Transverse colon (tissue), 4 donors: Measurements from ENCODE around the gene AKAP9. TPM values are rescaled to one million over a fixed set of nuclear protein-coding genes. Genes with fewer than 3 reads are reported as not detected.

Experiments used
- DNase-seq: peaks from one replicate; pipeline ENCODE4 v3.0.0-alpha.2; 2019
- H3K27ac ChIP-seq, 4 donors: fragments of 200-600 bp; sonication (generic); 2 replicates each; pipeline ENCODE4 v1.5.1; 2016 to 2018; ENCODE audit warnings: inconsistent platforms in 4 of 4
- H3K27me3 ChIP-seq: fragments of 200-600 bp; sonication (generic); 2 replicates; pipeline ENCODE4 v1.5.1; 2017; ENCODE audit warnings: inconsistent platforms
- H3K36me3 ChIP-seq, 4 donors: fragments of 200-600 bp; sonication (generic); 2 replicates each; pipeline ENCODE4 v1.5.1; 2017 to 2019; ENCODE audit warnings: inconsistent platforms in 4 of 4
- H3K4me1 ChIP-seq, 4 donors: fragments of 200-600 bp; sonication (generic); 2 replicates each; pipeline ENCODE4 v1.5.1; 2017 to 2020; ENCODE audit warnings: inconsistent platforms in 4 of 4
- H3K4me3 ChIP-seq, 4 donors: fragments of 200-600 bp; sonication (generic); 1 replicate in 1 of 4; 2 replicates in 3 of 4; pipeline versions ENCODE4 v1.5.1 to v1.6.1; 2017 to 2019; ENCODE audit warnings: inconsistent platforms in 4 of 4
- H3K9me3 ChIP-seq, 2 donors: fragments of 200-600 bp; sonication (generic); 2 replicates each; pipeline ENCODE4 v1.5.1; 2017 to 2019; ENCODE audit warnings: inconsistent platforms in 2 of 2
- CTCF ChIP-seq, 5 experiments: fragments of 200-600 bp in 3 of 5; fragments of 450-650 bp in 2 of 5; sonication (generic) in 3 of 5; IDR thresholded peaks; 1 replicate in 2 of 5; 2 replicates in 3 of 5; pipeline ENCODE4 v1.5.1; 2016 to 2017; ENCODE audit warnings: antibody characterized with exemption in 5 of 5, inconsistent platforms in 3 of 5, mild to moderate bottlenecking in 2 of 5, moderate library complexity in 1 of 5
- EP300 ChIP-seq: sonication (generic); formaldehyde crosslinking; IDR thresholded peaks from one replicate; pipeline ENCODE4 v1.6.1; 2017; ENCODE audit warnings: antibody characterized with exemption, low read depth
- POLR2A ChIP-seq: fragments of 450-650 bp; IDR thresholded peaks from one replicate; pipeline ENCODE4 v1.6.1; 2016; ENCODE audit warnings: antibody characterized with exemption, mild to moderate bottlenecking, moderate library complexity
- POLR2AphosphoS5 ChIP-seq, 3 donors: sonication (generic); formaldehyde crosslinking; IDR thresholded peaks; one replicate each; pipeline ENCODE4 v1.6.1; 2016; ENCODE audit warnings: antibody characterized with exemption in 3 of 3
- WGBS, 2 donors: methylation state at CpG; one replicate each; pipeline ENCODE4 v1.1.5; 2018; ENCODE audit warnings: low coverage in 1 of 2; 5-methylcytosine and 5-hydroxymethylcytosine counted together
- in situ Hi-C, 4 donors: fragments of 200-750 bp; cut with MboI; loops; one replicate each; pipeline versions ENCODE4 v1.15.0 to v1.15.1; 2017; ENCODE audit warnings: low sequenced_read_pairs in 3 of 4, low pct_ligation_motif_present in 1 of 4, low pct_unique_long_range_greater_than_20kb in 1 of 4
- intact Hi-C: fragments of 100-400 bp; cut with DNase I; formaldehyde crosslinking; loops from one replicate; pipeline ENCODE4 v1.15.1; 2023; ENCODE audit warnings: low total_unique reads
- total RNA-seq, 4 donors: library from RNA; depleted of rRNA; stranded (reverse); fragments of >200 nt; gene quantifications; one replicate each; pipeline ENCODE4 v1.1.0, GENCODE V29; 2016

Gene AKAP9
- total RNA-seq, 4 donors from 2014 or later: 203 to 262 (median 234) TPM

GRCh38 chr7:92044148-92044547 lies 103.5 kb downstream of the AKAP9 start:
- TF ChIP-seq POLR2AphosphoS5 (IDR thresholded peaks at IDR 0.05) (no peak), CTCF (IDR thresholded peaks at IDR 0.05) (no peak), EP300 (no peak), POLR2A (no peak)
- Histone ChIP-seq H3K9me3 (no peaks in the 10 kb centered on the region), H3K4me3 (peak overlapping the region in 1 of 4 donors; percentile 42), H3K27ac (peak overlapping the region; percentile 53 to 70 (median 58)), H3K36me3 (peaks cover 0 to 31% (median 6%) of the 10 kb centered on the region in 4 donors), H3K27me3 (no peaks in the 10 kb centered on the region), H3K4me1 (peaks cover 0 to 34% (median 18%) of the 10 kb centered on the region in 4 donors)
- intact Hi-C loops: no loop called here
- no peak for DNase-seq
- 29 to 44% methylated on average over 3 of the region's 3 CpGs for WGBS, 2 donors
- in situ Hi-C loops: no loop called here

- intact Hi-C loops (no loop called here), in situ Hi-C loops (no loop called here)
- 94 to 100% methylated on average over 1 of the region's 1 CpG for WGBS, 2 donors
- no peak for TF ChIP-seq POLR2A
- TF ChIP-seq EP300: no peak
- TF ChIP-seq CTCF (IDR thresholded peaks at IDR 0.05): no peak
- TF ChIP-seq POLR2AphosphoS5 (IDR thresholded peaks at IDR 0.05): no peak
- Histone ChIP-seq H3K4me3 (no peak overlapping the region), H3K9me3 (no peaks in the 10 kb centered on the region), H3K27ac (no peak overlapping the region), H3K36me3 (peaks cover 0 to 31% (median 6%) of the 10 kb centered on the region in 4 donors), H3K4me1 (peaks cover 0 to 34% (median 18%) of the 10 kb centered on the region in 4 donors), H3K27me3 (no peaks in the 10 kb centered on the region)
- no peak for DNase-seq
Observed at GRCh38 chr7:92044940-92045339, 104.3 kb downstream of the AKAP9 start.

- no peak overlapping the region for H3K4me3 ChIP-seq
- peak overlapping the region; percentile 15 to 65 (median 58) for H3K27ac ChIP-seq
- TF ChIP-seq POLR2AphosphoS5 (IDR thresholded peaks at IDR 0.05) (no peak), POLR2A (no peak), CTCF (IDR thresholded peaks at IDR 0.05) (no peak), EP300 (no peak)
- H3K4me1 ChIP-seq: peaks cover 7 to 48% (median 25%) of the 10 kb centered on the region in 4 donors
- in situ Hi-C loops (no loop called here), intact Hi-C loops (no loop called here)
- no peaks in the 10 kb centered on the region for H3K27me3 ChIP-seq
- H3K36me3 ChIP-seq: peaks cover 0 to 21% (median 4%) of the 10 kb centered on the region in 4 donors
- H3K9me3 ChIP-seq: no peaks in the 10 kb centered on the region
- no peak for DNase-seq
Observed at GRCh38 chr7:92051655-92052054, 111.0 kb downstream of the AKAP9 start.

GRCh38 chr7:92052159-92052558 lies 111.5 kb downstream of the AKAP9 start:
- Histone ChIP-seq H3K27ac (peak overlapping the region; percentile 15 to 65 (median 58)), H3K4me3 (no peak overlapping the region), H3K4me1 (peaks cover 10 to 53% (median 29%) of the 10 kb centered on the region in 4 donors), H3K27me3 (no peaks in the 10 kb centered on the region), H3K9me3 (no peaks in the 10 kb centered on the region), H3K36me3 (peaks cover 0 to 16% (median 4%) of the 10 kb centered on the region in 4 donors)
- intact Hi-C loops: no loop called here
- in situ Hi-C loops: no loop called here
- DNase-seq: no peak
- 39 to 52% methylated on average over 2 of the region's 2 CpGs for WGBS, 2 donors
- no peak for TF ChIP-seq POLR2A
- no peak for TF ChIP-seq POLR2AphosphoS5 (IDR thresholded peaks at IDR 0.05)
- no peak for TF ChIP-seq CTCF (IDR thresholded peaks at IDR 0.05)
- TF ChIP-seq EP300: no peak
